ENCODE measurements around the gene DAW1.

DNA sequence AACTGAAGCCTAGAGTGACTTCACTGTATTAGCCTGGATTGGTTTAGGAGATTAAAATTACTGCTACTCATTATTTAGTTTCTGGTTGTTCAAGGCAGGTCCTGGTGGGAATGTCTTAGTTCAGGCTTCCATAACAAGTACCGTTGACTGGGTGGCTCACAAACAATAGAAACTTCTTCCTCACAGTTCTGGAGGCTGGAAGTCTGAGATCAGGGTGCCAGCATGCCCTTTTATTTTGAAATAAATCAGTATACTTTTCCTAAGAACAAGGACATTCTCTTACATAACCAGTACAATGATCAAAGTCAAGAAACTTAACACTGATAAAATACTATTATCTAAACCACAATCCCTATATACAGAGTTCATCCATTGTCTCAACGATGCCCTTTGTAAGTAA lies 4.0 kb upstream of the DAW1 start:
- TF ChIP-seq, protein P1, sequence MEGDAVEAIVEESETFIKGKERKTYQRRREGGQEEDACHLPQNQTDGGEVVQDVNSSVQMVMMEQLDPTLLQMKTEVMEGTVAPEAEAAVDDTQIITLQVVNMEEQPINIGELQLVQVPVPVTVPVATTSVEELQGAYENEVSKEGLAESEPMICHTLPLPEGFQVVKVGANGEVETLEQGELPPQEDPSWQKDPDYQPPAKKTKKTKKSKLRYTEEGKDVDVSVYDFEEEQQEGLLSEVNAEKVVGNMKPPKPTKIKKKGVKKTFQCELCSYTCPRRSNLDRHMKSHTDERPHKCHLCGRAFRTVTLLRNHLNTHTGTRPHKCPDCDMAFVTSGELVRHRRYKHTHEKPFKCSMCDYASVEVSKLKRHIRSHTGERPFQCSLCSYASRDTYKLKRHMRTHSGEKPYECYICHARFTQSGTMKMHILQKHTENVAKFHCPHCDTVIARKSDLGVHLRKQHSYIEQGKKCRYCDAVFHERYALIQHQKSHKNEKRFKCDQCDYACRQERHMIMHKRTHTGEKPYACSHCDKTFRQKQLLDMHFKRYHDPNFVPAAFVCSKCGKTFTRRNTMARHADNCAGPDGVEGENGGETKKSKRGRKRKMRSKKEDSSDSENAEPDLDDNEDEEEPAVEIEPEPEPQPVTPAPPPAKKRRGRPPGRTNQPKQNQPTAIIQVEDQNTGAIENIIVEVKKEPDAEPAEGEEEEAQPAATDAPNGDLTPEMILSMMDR (IDR thresholded peaks at IDR 0.05; ENCODE audit: low read length), result no peak
- TF ChIP-seq EZH2 (IDR thresholded peaks at IDR 0.05; ENCODE audit: borderline replicate concordance, low read length), result no peak

Measured in OCI-LY1 (cell line).